GM15510 (cell line): ENCODE measurements around the gene SAP30L.

ENCODE experiments used
- POLR2A ChIP-seq: IDR thresholded peaks from 3 replicates; pipeline ENCODE4 v1.6.1; 2011; ENCODE audit warnings: borderline replicate concordance; ENCODE audit not compliant: insufficient read length; ENCODE audit errors: extremely low read depth

The SAP30L gene

GRCh38 chr5:154410008-154410407 lies 35.8 kb upstream of the SAP30L start:
- no peak for TF ChIP-seq POLR2A

GRCh38 chr5:154410786-154411185 lies 35.0 kb upstream of the SAP30L start:
- no peak for TF ChIP-seq POLR2A

GRCh38 chr5:154411338-154411737 lies 34.5 kb upstream of the SAP30L start:
- TF ChIP-seq POLR2A: no peak

GRCh38 chr5:154412316-154412715 lies 33.5 kb upstream of the SAP30L start:
- TF ChIP-seq POLR2A: no peak

- no peak for TF ChIP-seq POLR2A
These were observed 32.9 kb upstream of the SAP30L start for GRCh38 chr5:154412925-154413324.

GRCh38 chr5:154415114-154415513 lies 30.7 kb upstream of the SAP30L start:
- no peak for TF ChIP-seq POLR2A

- no peak for TF ChIP-seq POLR2A
These were observed 27.4 kb upstream of the SAP30L start for GRCh38 chr5:154418344-154418820.

GRCh38 chr5:154419236-154419635 lies 26.6 kb upstream of the SAP30L start:
- TF ChIP-seq POLR2A: no peak

- no peak for TF ChIP-seq POLR2A
These were observed 23.9 kb upstream of the SAP30L start for GRCh38 chr5:154421868-154422267.

- no peak for TF ChIP-seq POLR2A
These were observed 23.5 kb upstream of the SAP30L start for GRCh38 chr5:154422298-154422697.

GRCh38 chr5:154428208-154428607 lies 17.6 kb upstream of the SAP30L start:
- TF ChIP-seq POLR2A: no peak

GRCh38 chr5:154429341-154429740 lies 16.5 kb upstream of the SAP30L start:
- TF ChIP-seq POLR2A: no peak

- TF ChIP-seq POLR2A: no peak
These were observed 15.3 kb upstream of the SAP30L start for GRCh38 chr5:154430466-154430865.

- TF ChIP-seq POLR2A: no peak
These were observed 14.7 kb upstream of the SAP30L start for GRCh38 chr5:154430961-154431630.

GRCh38 chr5:154435226-154435625 lies 10.6 kb upstream of the SAP30L start:
- no peak for TF ChIP-seq POLR2A

GRCh38 chr5:154437281-154437965 lies 8.4 kb upstream of the SAP30L start:
- no peak for TF ChIP-seq POLR2A
